Head of caudate nucleus (tissue), 42 donors: ENCODE results near the gene PAX9.
"Not testable (repeated sequence)": the region's sequence is repeated elsewhere in the genome, so short reads cannot be mapped to it uniquely, and the experiment has no call there.

Experiments used
- DNase-seq, 42 donors: peaks; one replicate each; pipeline versions ENCODE4 v3.0.0 to v3.0.0-alpha.2; 2020 to 2021; ENCODE audit warnings: mixed read lengths in 7 of 42
- intact Hi-C: fragments of 100-400 bp; cut with DNase I; formaldehyde crosslinking; loops from one replicate; pipeline ENCODE4 v1.15.0; 2022

Gene PAX9

DNA sequence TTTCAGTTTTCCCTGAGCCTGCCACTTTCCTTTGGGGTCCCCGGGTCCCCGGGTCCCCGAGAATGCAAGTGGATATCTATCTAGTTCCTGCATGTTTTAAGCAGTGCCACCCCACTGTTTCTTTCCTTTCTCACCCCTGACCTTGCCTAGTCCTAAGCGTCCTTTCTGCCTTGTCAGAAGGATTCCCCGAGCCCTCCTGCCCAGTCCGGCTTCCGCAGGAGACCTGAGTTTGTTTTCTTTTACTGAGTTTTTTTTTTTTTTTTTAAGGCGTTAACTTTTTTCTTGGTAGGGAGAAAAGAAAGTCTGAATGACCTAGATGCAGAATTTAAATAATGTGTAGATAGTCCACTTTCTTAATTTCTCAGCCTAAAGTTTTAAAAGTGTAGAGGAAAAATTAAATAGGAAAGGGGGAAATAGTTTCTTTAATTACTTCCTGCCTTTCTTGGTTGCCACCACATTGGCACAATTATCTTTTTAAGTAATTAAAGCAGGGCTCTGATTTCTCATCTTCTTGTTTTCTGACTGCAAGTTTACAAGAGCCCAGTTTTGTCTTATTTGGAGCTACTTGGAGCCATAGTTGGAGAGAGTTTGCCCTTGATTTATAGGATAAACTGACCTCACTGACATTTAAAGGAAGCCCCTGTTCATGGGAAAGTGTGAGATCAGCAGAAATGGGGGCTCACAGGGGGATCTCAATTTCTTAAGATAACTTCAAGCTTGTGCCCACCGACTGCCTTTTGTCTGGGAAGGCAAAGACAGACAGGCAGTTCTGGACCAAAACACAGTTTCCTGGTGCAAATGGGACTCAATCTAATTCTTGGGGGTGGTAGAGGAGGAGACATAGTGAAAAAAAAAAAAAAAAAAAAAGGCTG, 2.9 kb downstream of the PAX9 start:
- intact Hi-C loops, result loop anchor here (10.0 kb wide), 1 partner anchor 140 kb away; the partner anchor contains the start of gene NKX2-1
- no peak for DNase-seq

DNA sequence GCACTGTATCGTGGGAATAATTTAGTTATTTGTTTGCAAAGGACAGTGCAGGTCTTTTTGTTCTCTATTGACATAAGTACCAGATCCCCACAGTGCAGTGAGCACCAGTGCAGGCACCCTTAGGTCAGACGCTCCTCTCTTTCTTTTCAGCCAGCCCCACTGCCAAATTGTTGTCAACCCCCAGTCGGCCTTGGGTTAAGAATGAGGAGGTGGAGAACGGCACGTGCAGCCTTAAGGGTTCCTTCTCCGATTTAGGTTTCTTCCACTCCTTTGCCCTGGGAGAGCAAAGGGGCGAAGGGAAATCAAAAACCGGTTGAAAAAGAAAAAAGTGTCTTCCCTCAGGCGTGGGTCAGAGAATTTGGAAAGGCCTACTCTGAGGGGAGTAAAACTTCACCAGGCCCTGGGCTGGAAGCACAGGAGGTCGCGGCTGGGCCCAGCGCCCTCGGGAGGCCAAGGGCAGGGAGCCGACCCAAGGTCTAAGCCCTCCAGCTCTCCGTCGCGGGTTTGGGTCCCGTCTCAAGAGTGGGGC, 4.3 kb downstream of the PAX9 start:
- no peak for DNase-seq
- intact Hi-C loops, result loop anchor here (10.0 kb wide), 1 partner anchor 141 kb away; the partner anchor contains the start of gene NKX2-1

DNA sequence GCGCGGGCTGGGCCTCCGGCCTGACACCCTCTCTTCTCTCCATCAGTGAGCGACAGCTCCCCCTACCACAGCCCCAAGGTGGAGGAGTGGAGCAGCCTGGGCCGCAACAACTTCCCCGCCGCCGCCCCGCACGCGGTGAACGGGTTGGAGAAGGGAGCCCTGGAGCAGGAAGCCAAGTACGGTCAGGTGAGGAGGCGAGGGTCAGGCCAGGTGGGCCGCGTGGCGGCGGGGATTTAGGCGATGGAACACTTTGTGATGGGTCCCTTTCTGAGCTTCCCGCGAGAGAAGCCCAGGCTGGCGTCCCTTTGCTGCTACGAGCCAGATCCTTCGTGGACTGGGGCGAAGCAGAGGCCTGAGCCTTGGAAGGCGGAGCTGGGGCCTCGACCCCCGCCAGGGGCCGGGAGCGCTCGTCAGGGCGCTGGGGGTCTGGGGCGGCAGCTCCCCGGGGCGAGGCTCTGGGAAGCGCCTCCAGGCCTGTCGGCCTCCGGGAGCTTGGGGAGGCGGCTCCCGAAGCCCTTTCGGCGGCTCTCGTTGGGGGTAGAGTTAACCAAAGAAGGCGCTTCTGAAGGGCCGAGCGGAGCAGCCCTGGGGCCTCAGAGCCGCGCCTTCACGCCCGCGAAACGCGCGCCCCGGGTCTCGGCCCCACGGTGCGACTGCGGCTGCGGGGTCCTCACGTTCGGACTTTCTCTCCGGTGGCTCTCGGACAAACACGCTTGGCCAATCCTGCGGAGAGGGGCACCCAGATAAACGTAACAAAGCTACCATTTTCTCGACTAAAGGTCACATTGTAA, 5.0 kb downstream of the PAX9 start:
- intact Hi-C loops, result loop anchor here (10.0 kb wide), 1 partner anchor 142 kb away; the partner anchor contains the start of gene NKX2-1
- no peak for DNase-seq

DNA sequence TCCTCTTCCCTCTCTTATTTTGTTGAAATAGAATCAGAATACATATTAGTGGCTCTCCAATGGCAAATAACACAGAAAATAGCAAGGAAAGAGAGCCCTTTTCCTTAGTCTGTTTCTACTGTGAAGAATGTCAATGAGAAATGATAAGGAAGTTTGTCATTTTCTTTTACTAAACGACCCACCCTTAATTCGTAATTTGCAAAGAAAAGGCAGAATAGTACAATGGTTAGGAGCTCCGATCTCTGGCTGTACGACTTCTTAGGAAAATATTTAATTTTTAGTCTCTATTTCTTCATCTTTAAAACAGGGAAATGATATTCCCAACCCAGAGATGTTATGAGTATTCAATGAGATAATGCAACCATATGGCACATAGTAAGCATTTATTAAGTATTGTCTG, 6.0 kb downstream of the PAX9 start:
- no peak for DNase-seq
- intact Hi-C loops, result loop anchor here (10.0 kb wide), 1 partner anchor 143 kb away; the partner anchor contains the start of gene NKX2-1

DNA sequence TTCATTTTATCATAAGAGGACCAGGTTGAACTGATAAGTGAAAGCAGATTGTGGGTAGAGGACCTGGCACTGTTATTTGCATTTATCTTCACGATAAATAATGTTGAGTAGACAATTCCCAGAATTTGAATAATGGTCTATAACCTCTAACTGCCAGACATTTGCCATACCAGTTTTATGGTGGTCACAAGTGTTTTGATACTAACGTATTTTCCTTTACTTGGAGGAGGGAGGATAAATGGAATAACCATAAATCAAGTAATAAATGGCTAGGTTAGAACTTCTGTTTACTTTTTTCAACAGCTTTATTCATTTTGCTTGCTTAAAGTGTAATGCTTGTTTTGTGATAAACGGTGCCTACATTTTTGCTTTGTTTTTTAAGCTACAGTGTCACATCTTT, 9.5 kb downstream of the PAX9 start:
- intact Hi-C loops, result no loop called here
- DNase-seq, result no peak

DNA sequence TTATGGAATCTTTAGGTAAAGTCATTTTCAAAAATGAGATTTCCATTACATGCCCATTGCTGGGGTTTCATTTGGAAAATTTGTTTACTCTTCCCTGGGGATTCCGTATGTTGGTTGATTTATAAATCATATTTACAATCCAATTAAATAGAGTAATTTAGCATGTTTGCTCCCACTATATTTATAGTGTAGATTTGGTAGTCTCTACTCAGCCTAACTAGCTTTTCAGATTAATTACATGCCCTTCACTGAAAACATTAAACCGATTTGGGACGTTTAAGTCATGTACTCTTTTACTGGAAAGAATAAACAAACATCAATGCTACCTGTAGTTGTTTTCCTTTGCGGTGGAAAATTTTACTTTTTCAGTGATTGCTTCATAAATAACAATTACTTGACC, 10.4 kb downstream of the PAX9 start:
- intact Hi-C loops, result no loop called here
- no peak for DNase-seq

DNA sequence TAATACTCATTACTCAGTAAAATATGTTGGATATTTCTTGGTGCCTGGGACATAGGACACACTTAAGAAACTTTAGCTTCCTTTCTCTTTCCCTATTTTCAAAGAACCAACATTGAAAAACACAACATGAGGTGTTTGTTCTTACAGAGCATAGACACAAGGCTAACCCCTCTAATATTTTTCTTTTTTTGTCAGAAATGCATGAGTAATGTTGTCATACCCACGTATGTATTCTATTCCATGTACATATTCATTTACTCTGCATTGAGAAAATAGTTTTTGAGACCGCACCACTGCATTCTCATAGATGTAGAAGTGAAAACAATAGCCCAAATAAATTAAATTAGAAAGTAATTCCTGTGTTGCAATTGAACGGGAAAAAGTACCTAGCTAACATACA, 13.0 kb downstream of the PAX9 start:
- intact Hi-C loops, result no loop called here
- DNase-seq, result no peak

DNA sequence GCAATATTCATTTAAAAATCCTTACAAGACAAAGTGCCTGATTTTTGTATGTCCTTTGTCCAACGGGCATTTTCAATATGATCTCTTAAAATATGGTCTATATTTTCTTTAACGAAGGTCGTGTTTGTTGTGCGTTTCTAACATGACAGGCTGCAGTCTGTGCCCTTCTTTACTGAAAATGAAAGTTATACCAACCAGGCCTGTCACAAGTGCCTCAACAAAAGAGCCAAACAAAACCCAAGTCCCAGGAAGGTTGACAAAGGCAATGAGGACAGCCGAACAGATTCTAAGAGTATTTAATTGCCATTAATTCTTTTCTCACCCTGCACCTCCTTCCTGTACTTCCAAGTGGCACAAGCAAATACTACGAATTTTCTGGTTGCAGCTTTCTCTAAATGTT, 13.9 kb downstream of the PAX9 start:
- intact Hi-C loops, result no loop called here
- no peak for DNase-seq

DNA sequence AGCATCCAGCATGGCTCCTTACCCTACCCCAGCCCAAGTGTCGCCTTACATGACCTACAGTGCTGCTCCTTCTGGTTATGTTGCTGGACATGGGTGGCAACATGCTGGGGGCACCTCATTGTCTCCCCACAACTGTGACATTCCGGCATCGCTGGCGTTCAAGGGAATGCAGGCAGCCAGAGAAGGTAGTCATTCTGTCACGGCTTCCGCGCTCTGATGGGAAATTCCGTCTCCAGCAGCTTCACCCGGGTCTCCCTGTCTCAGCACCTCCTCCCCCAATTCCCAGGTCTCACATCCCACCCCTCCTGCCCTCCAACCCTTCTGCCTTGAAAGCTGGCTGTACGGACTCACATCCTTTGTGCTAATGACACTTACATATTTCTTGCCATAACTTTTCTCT, 14.6 kb downstream of the PAX9 start:
- DNase-seq, result no peak

DNA sequence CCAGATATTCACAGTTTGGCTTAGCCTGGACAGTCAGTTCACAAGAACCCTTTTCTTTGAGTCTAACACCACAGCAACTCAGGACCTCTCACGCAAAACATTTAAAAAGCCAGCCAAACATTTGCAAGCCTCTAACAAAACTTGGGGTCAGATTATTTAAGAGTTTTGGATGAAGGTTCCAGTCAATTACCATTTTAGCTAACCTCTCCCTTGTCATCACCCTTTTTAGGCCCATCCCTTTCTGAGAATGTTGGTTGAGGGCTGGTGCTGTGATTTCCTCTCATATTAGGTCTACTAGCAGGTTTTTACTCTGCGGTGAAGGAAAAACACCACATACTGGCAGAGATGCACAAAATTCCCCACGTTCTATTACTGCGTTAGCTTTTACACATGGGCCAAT, 20.7 kb downstream of the PAX9 start:
- intact Hi-C loops, result no loop called here
- no peak for DNase-seq

More for the DNA sequence above, 14.6 kb downstream of the PAX9 start:
- intact Hi-C loops, result no loop called here

DNA sequence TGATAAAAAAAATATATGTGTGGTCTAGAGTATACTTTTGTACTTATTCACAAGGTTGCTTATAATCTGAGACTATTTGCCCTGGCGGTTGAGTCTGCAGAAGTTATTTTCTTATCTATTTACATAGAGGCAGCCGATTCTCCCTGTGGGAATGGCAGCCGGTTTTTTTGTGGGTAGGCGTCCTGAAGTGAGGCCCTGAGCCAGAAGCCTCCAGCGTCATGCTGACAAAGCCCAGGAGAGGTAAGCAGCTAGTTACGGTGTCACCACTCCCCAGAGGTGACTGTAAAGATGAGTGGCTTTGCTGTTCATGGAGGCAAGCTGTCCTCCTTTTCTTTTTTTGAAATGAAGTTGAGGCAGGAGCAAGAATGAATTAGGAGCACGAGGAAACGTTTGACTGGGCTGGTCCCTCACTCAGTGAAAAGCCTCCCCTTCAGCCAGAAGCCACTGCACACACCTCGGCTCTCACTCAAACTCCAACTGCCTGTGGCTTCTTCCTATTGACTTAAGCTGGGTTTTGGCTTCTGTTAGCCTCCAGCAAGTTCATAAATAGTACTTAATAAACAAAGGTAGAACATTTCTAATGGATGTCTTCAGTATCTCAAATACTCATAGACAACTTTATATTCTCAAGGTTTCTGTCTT, 21.5 kb downstream of the PAX9 start:
- no peak for DNase-seq
- intact Hi-C loops, result no loop called here

DNA sequence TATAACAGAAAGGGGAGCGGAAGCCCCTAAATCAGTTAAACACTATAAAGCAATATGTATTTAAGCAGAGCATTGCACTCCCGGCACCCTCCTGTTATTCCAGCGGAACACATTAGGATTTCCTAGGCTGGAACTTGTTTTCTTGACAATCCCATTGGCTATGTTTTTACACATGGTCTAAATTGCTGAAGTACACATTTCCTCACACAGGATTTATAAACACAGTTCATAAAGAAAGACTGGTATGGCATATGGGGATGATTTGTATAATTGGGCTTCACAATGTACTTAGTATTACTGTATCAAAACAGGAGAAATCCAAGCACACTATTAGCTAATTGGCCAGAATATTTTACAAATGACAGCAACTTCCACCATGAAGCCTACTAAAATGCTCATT, 23.3 kb downstream of the PAX9 start:
- no peak for DNase-seq
- intact Hi-C loops, result no loop called here

DNA sequence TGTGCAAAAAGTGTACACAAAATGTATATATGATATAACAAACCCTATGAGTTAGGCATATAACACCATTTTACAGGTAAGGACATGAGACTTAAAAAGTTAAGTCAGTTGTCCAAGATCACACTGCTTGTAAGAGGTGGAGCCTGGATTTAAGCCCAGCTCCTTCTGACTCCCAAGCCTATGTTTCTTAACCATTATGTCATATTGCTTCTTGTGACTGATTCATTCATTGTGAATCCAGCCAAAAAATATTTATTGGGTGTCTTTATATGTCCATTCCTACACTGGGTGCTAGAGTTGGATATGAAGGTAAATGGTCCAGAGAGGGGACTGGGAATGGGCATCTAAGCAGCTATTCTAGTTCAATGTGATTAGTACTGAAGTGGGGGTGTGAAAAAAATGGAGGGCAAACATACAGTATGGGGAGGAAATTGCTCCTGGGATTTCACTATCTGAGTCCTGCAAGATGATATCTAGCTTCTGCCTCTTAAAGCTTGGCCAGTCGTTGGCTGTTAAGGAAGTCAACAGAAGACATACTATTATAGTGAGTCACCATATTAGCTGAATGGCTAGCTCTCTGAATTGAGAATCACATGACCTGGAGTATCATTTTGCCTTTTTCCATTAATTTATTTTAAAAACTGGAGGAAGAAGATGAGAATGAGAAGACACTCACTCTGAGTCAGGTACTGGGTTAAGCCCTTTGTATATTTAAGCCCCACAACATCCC, 28.8 kb downstream of the PAX9 start:
- intact Hi-C loops, result no loop called here
- no peak for DNase-seq

DNA sequence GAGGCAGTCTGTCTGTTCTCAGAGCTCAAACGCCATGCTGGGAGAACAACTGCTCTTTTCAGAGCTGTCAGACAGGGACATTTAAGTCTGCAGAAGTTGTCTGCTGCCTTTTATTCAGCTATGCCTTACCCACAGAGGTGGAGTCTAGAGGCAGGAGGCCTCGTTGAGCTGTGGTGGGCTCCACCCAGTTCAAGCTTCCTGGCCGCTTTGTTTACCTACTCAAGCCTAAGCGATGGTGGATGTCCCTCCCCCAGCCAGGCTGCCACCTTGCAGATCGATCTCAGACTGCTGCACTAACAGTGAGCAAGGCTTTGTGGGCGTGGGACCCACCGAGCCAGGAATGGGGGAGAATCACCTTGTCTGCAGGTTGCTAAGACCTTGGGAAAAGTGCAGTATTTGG, 37.8 kb downstream of the PAX9 start:
- intact Hi-C loops, DNase-seq: not testable (repeated sequence)

DNA sequence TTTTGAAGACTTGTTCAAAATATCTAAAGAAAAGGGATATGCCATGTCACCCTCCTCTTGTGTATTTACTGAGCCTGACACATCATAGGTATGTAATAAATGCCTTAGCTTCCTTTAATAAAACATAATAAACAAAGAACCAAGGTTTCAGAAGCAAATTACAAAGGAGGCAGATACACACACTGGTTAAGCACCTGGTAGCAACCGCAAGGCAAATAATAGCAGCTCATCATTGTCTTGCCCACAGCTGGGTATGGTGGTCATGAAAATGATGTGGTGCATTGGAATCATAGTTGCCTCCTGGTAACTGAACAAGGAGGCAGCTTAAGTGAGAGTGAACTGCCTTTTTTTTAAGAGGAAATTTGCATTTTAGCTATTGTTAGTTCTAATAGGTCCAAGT, 39.0 kb downstream of the PAX9 start:
- intact Hi-C loops, result no loop called here
- no peak for DNase-seq

DNA sequence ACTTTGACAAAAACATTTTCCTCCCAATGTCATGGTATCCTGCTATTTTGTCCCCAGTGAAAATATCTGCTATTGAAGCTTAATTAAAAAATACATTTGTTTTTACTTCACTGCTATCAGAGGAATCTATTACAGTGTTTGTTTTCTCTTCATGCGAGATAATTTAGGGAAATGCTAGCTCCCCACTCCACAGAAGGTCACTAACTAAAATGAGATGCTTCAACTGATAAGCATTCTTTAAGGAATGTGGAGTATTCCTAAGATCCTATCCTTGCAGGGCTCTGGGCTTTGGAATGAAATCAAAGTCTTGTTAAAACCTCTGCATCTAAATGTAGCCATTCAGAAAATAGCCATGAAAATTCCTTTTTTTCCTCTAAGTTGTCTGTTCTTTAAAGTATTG, 39.5 kb downstream of the PAX9 start:
- no peak for DNase-seq
- intact Hi-C loops, result no loop called here

DNA sequence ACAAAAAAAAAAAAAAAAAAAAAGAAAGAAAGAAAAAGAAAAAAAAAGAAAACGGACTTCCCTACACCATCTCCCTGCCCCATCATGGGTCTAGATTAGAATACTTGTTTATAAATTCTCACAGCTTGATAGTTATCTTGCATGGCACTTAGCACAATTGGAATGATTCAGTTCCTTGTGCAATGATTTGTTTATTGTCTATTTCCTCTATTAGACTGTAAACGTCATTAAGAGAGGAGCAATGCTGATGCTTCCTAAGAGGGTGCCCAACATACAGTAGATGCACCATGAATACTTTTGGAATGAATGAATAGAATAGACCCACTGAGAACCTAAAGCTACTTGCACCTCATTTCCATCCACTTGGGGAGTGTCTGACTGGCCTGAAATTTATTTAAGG, 40.8 kb downstream of the PAX9 start:
- DNase-seq, result no peak
- intact Hi-C loops, result no loop called here

DNA sequence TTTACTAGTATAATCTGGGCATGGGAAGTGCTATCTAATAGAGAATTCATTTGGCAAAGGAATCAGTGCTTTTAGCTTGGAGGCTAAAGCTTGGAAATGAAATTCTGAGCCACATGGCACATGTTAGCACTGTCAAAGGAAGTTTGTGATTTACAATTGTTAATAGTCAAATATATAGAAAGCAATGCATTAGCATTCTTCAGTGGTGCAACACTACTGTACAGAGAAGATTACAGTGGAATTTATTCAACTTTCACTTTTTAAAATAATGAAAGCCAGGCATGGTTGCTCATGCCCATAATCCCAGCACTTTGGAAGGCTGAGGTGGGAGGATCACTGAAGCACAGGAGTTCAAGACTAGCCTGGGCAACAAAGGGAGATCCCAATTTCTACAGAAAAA, 45.9 kb downstream of the PAX9 start:
- DNase-seq, result no peak
- intact Hi-C loops, result no loop called here
